HG02610 (cell line): Measurements from ENCODE around the gene CHST11.
"Not testable (repeated sequence)": the region's sequence is repeated elsewhere in the genome, so short reads cannot be mapped to it uniquely, and the experiment has no call there.

Source experiments
- ATAC-seq: cut with Tn5 transposase; IDR thresholded peaks from one replicate; pipeline ENCODE4 v1.9.1; 2021; ENCODE audit warnings: mild to moderate bottlenecking, moderate library complexity; ENCODE audit not compliant: unreplicated experiment

The CHST11 gene

DNA sequence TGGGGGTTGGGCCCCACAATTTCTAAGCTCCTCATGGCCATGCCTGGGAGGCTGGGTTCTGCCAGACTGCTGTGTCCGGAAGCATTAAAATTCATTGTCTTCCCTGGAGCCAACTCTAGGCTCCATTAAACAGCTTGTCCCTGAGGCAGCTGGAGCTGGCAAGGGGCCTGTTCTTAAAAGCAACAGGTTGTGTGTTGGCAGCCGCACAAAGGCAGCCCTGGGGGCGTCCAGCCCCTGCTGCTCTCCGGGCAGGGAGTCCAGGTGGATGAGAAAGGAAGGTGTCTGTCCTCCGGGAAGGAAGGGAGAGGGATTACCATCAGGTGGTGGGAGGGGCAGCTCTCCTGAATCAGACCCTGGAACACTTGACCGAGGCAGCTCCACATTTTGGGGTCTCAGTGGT, 98.9 kb downstream of the CHST11 start:
- no peak for ATAC-seq

DNA sequence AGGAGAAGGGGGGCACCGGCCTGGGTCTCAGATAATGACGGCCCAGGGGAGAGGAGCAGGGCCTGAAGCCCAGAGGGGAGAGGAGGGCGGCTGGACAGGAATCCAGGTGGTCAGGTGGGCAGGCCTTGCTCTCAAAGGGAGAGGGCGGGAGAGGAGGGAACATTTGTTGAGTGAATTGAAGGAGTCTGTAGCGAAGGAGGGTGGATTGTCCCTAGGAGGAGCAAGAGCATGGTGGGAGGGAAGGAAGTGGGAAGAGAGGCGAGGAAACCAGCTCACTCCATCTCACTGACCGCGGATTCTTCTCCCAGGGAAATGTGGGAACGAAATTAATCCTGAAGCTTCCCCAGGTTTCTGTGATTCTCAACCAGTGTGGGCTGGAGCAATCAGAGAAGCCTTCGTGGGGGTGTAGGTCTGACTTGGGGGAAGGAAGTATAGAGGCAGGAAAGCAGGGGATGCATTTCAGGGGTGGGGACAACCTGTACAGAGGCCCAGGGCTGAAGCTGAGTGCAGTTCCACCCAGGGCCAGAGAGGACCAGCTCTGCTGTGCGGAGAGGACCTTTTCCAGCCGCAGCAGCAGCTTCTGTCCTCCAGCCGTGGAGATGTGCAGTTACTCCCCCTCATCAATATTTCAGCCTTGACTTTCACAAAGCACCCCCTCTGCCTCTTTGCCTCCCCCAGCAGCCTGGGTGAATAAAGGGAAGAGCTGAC, 100.9 kb downstream of the CHST11 start:
- ATAC-seq = no peak

GRCh38 chr12:104560881-104561280, 104.1 kb downstream of the CHST11 start:
- no peak for ATAC-seq

DNA sequence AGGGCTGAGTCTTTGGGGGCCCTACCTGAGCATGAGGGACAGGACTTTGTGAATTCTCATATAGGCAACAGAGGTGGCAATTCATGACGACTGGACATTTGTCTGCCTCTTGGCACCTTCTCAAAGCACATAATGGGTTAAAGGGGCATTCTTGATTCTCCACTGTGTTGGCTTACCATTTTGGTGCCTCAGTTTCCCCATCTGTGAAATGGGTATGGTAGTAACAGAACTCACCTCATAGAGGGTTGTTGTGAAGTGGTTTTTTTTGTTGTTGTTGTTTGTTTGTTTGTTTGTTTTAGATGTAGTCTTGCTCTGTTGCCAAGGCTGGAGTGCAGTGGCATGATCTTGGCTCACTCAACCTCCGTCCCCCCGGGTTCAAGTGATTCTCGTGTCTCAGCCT, 106.0 kb downstream of the CHST11 start:
- no peak for ATAC-seq

- not testable (repeated sequence) for ATAC-seq
These were observed 107.9 kb downstream of the CHST11 start for GRCh38 chr12:104564662-104565061.

DNA sequence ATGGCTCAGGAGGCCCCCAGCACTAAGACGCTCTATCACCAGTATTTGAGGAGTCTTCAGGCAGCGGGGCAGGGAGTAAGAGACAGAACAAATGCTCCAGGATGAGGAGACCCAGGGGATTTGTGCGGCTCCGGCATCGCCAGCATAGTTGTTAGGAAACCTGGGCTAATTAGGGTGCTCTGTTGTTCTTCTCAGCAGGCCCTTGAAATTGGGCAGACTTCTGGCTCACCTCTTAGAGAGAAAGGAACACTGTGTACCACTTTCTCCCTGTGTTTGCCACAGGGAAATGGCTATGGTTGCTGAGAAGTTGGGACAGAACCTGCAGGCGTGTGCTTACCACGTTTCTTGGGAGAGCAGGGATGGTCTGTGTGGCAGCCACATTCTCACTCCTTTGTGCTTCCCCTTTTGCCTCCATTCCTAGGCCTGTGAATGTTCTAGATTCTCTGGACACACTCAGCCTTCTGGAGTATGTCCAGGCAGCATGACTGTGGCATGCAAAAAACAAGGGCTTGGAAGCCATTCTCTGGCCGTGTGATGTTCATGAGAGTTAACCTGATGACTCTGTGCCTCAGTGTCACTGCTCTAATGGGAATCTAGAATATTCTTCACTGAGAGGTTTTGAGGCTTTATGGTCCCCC, 109.0 kb downstream of the CHST11 start:
- no peak for ATAC-seq

DNA sequence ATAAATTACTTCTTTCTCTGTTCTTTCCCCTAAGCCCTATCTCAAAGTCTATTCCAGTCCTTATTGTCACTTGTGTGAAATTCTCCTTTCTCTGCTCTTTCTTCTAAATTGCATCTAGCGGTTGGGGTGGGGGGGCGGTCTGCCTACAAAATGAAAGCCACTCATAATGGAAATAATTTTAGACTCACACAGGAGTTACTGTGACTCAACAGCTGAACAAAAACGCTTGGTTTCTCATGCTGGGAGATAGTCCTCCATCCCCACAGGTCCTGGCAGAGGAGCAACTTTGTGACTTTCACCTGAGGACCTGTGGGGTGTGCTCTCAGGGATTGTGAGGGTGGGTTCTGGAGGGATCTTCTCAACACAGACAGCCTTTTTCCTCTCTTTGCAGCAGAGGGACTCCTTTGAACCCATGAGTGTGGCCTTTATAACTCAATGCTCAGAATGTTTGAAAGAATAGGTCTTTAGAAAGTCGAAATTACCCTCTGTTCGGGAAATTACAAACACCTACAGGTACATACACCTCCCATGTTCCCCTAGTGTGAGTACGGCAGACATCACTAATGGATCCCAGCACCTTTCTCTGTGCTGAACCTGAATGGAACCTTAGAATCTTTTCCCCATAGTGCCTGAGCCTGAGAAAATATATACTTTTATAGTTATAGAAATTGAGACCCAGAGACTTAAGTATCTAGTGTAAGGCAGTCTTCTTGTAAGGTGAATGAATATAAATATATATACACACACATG, 109.7 kb downstream of the CHST11 start:
- no peak for ATAC-seq

GRCh38 chr12:104567832-104568486, 111.2 kb downstream of the CHST11 start:
- ATAC-seq = no peak

DNA sequence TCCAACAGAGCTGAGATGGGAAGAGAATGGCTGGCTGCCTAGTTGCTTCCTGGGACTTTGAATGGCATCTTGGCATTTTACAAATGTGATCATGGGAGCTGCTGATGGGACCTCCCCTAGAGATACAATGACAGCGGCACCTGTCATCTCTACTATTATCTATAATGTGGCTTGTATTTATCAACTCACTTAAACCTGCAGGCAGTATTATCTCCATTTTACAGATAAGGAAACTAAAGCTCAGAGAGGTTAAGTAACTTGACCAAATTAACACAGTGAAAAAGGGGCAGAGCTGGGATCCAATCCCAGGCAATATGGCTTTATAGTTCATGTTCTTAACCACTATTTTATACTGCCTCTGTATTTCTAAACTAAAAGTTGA, 111.7 kb downstream of the CHST11 start:
- ATAC-seq = no peak

DNA sequence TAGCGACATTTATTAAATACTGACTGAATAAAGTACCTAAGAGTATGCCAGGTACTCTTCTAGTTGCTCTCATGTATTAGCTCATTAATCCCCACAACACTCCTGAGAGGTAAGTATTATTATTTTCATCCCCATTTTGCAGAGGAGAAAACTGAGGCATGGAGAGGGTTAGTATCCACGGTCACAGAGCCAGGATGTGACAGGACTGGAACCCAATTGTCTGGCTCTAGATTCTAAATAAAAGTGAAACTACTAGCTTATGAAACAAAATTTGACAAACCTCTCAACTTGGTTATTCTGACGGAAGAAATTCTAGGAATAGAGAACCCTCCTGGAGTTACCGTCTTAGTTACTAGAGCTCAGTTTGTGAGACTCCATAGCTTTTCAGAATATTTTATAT, 112.2 kb downstream of the CHST11 start:
- no peak for ATAC-seq

DNA sequence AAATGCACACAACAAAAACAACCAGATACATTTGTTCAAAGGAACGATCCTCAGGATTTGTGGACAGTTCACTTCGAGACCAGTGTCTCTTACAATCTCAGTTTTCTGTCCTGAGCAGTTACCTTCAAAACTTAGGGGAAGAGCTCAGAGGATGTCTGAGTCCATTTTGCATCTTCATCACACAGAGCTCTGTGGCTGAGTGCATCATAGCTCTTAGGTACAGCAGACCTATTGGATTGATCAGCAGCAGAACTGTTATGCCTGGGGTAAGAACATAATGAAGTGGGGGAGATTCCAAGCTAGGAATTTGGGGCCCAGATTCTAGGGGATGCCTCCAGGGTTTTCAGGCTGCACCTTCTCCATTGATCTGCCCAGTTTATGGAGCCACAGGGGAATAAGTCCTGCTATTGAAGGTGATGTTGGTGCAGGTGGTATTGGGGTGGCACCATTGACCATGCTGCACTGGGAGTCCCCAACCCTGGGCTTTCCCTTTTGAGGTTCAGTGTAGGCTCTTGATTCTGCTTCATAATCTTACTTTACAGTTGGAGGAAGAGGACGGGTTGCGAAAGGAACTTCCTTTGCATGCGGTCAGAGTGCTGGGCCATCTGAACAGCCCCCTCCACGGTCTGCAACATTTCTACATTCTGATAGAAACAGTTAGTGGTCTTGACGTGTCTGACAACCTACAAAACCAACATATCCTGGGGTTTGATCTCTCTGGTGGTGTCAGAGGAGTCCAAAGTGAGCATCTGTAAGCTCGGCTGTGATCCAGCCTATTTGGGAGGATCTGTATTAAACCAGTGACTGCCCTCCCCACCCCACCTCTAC, 112.8 kb downstream of the CHST11 start:
- ATAC-seq = peak; percentile 75

DNA sequence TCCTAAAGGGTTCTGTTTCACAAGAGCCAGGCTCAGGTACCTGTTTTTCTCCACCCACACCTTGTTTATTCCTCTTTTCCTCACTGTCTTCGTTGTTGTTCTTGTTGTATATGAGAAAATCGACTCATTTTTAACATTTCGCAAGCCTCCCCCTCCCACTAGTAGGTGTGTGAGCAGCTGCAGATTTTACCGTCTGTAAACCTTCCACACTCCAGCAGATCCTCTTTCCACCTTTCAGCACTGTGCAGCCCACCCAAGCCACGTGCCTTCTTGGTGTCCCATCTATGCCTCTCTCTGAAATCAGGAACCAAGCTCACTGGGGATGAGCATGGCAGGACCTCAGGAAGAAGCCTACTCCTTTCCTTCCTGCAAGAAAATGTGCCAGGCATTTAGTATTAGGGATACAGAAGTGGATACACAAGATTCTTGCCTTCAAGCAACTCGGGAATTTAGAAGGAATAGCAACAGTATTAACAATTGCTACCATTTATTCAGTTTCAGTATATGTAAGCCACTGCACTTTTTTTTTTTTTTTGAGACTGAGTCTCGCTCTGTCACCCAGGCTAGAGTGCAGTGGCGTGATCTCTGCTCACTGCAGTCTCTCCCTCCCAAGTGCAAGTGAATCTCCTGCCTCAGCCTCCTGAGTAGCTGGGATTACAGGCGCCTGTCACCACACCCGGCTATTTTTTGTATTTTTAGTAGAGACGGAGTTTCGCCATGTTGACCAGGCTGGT, 113.6 kb downstream of the CHST11 start:
- peak; percentile 1 for ATAC-seq

- peak; percentile 44 for ATAC-seq
These were observed 114.6 kb downstream of the CHST11 start for GRCh38 chr12:104571328-104571727.

DNA sequence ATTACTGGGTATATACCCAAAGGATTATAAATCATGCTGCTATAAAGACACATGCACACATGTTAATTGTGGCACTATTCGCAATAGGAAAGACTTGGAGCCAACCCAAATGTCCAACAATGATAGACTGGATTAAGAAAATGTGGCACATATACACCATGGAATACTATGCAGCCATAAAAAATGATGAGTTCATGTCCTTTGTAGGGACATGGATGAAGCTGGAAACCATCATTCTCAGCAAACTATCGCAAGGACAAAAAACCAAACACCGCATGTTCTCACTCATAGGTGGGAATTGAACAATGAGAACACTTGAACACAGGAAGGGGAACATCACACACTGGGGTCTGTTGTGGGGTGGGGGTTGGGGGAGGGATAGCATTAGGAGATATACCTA, 117.6 kb downstream of the CHST11 start:
- ATAC-seq = not testable (repeated sequence)

GRCh38 chr12:104574758-104575157, 118.0 kb downstream of the CHST11 start:
- not testable (repeated sequence) for ATAC-seq

DNA sequence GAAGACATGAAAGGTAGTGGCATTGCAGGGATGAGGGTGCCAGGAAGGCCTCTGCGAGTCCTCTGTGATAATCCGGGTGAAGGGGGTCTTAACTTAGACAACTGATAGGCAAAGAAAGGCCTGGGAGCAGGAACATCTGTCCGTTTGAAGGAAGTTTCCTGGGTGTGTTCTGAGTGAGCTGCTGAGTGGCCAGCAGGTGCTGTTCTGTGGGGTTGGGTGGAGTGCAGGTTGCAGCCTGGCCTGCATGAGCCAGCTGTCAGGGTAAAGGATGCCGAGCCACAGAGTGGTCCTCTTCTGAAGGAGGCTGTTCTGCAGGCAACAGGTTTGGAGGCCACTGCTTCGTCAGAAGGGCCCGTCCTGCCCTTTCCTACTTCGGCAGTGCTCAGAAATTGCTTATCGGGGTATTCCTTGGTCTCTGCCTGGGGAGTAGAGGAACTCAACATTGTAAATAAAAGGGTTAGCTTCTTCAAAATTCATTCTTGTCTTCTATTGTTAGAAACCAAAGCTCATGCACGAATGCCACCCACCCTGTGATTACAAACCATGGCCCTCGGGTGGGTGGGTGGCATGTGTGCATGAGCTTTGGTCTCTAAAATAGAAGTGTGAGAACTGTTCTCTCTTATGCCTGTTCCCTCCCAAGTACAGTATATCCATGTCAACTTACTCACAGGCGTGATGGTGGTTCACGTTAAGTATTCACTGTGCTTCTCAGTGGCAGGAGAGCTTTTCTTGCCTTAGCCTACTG, 118.9 kb downstream of the CHST11 start:
- no peak for ATAC-seq

GRCh38 chr12:104576187-104576778, 119.5 kb downstream of the CHST11 start:
- ATAC-seq = no peak

GRCh38 chr12:104576980-104577580, 120.3 kb downstream of the CHST11 start:
- ATAC-seq = no peak
